HCT116 (cell line): ENCODE data around the gene DNHD1.

Experiments
- CEBPB ChIP-seq: IDR thresholded peaks from 2 replicates; pipeline ENCODE4 v1.6.1; 2012; ENCODE audit warnings: low read depth
- CTCF ChIP-seq, 3 experiments: fragments of 200-600 bp in 1 of 3; sonication (generic) in 1 of 3; IDR thresholded peaks in 2 of 3; conservative IDR thresholded peaks in 1 of 3; 2 replicates each; pipeline ENCODE4 v1.5.1; 2012 to 2017; ENCODE audit warnings: low read depth in 2 of 3, low read length in 2 of 3, antibody characterized with exemption in 1 of 3, borderline replicate concordance in 1 of 3, control low read depth in 1 of 3, mild to moderate bottlenecking in 1 of 3, mixed read lengths in 1 of 3, mixed run types in 1 of 3, moderate library complexity in 1 of 3; ENCODE audit not compliant: insufficient read depth in 1 of 3
- EZH2phosphoT487 ChIP-seq: fragments of 200-600 bp; IDR thresholded peaks from 2 replicates; pipeline ENCODE4 v1.6.1; 2018; ENCODE audit warnings: antibody characterized with exemption, borderline replicate concordance
- POLR2A ChIP-seq: IDR thresholded peaks from 2 replicates; pipeline ENCODE4 v1.7.0; 2011; ENCODE audit warnings: borderline replicate concordance; ENCODE audit not compliant: insufficient read depth, insufficient read length; ENCODE audit errors: extremely low read depth
- POLR2AphosphoS5 ChIP-seq: IDR thresholded peaks from 2 replicates; pipeline ENCODE4 v1.6.1; 2011; ENCODE audit warnings: mild to moderate bottlenecking, low read depth, low read length, moderate library complexity
- RAD21 ChIP-seq: IDR thresholded peaks from 2 replicates; pipeline ENCODE4 v1.6.1; 2012; ENCODE audit warnings: low read depth, mild to moderate bottlenecking
- REST ChIP-seq: IDR thresholded peaks from 2 replicates; pipeline ENCODE4 v1.6.1; 2012; ENCODE audit warnings: low read depth
- ZFX ChIP-seq: fragments of 450-650 bp; IDR thresholded peaks from 2 replicates; pipeline ENCODE4 v1.6.1; 2017

DNA sequence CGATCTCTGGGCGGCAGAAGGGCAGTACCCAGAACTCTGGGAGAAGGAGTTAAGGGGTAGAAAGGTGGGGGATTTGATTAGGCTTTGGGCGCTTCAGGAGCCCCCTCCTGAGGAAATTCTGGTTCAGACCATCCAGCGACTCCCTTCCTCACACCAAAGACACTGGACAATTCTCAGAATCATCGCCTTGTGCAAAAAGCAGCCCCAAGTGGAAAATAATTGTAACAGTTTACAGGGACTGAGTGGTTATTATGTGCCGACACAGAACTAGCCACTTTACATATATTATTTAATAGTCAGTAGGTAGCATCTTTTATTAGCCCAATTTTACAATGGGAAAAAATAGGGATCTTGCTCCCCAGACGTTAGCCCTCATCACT, 22.7 kb upstream of the DNHD1 start:
- TF ChIP-seq CTCF (IDR thresholded peaks at IDR 0.05 in 2 of 3, conservative IDR thresholded peaks at IDR 0.05 in 1 of 3; ENCODE audit: borderline replicate concordance in 1 of 3, insufficient read depth in 1 of 3, low read depth in 2 of 3, low read length in 2 of 3) (peak in 1 of 3 experiments; percentile 36; a peak in 2 of 6 replicates), RAD21 (no peak), EZH2phosphoT487 (no peak), REST (no peak), CEBPB (no peak), POLR2A (no peak), ZFX (no peak), POLR2AphosphoS5 (no peak)
